DOHH2 (cell line): ENCODE measurements around the gene LENEP.

ENCODE experiments used
- H3F3A ChIP-seq: fragments of 200-600 bp; sonication (generic), shearing (Covaris generic); 2 replicates; pipeline ENCODE4 v1.6.0; 2016; ENCODE audit warnings: antibody characterized with exemption, mild to moderate bottlenecking; ENCODE audit not compliant: control insufficient read depth, insufficient read depth
- H3K27ac ChIP-seq: fragments of 200-600 bp; sonication (generic); 2 replicates; pipeline ENCODE4 v1.5.1; 2014; ENCODE audit warnings: low read depth, mild to moderate bottlenecking, low read length, moderate library complexity
- H3K27me3 ChIP-seq: fragments of 200-600 bp; sonication (generic); 2 replicates; pipeline ENCODE4 v1.6.1; 2014; ENCODE audit warnings: mild to moderate bottlenecking, low read length, mixed read lengths; ENCODE audit not compliant: control insufficient read depth
- H3K36me3 ChIP-seq: fragments of 200-600 bp; sonication (generic); 2 replicates; pipeline ENCODE4 v1.6.1; 2014; ENCODE audit warnings: mild to moderate bottlenecking, low read length, moderate library complexity, mixed read lengths; ENCODE audit not compliant: control insufficient read depth
- H3K4me1 ChIP-seq: fragments of 200-600 bp; sonication (generic); 2 replicates; pipeline ENCODE4 v1.6.1; 2014; ENCODE audit warnings: mild to moderate bottlenecking, low read length, mixed read lengths; ENCODE audit not compliant: control insufficient read depth
- H3K4me2 ChIP-seq: fragments of 200-600 bp; sonication (generic); 2 replicates; pipeline ENCODE4 v1.6.0; 2014; ENCODE audit warnings: mild to moderate bottlenecking, low read length, moderate library complexity
- H3K4me3 ChIP-seq: fragments of 200-600 bp; sonication (generic); 2 replicates; pipeline ENCODE4 v1.5.1; 2014; ENCODE audit warnings: mild to moderate bottlenecking, low read length, mixed read lengths
- H3K79me2 ChIP-seq: fragments of 200-600 bp; sonication (generic); 2 replicates; pipeline ENCODE4 v1.6.1; 2014; ENCODE audit warnings: mild to moderate bottlenecking, low read length, mixed read lengths; ENCODE audit not compliant: control insufficient read depth
- H3K9me2 ChIP-seq: fragments of 200-600 bp; sonication (generic); replicated peaks from 2 replicates; pipeline ENCODE4 v1.6.1; 2014; ENCODE audit warnings: mild to moderate bottlenecking, low read length, mixed read lengths; ENCODE audit not compliant: control insufficient read depth
- H3K9me3 ChIP-seq: fragments of 200-600 bp; sonication (generic); 2 replicates; pipeline ENCODE4 v1.6.1; 2014; ENCODE audit warnings: antibody characterized with exemption, low read length, mixed read lengths; ENCODE audit not compliant: control insufficient read depth, insufficient read depth
- H4K20me1 ChIP-seq: fragments of 200-600 bp; sonication (generic); 2 replicates; pipeline ENCODE4 v1.6.0; 2014; ENCODE audit warnings: low read depth, mild to moderate bottlenecking, antibody characterized with exemption, low read length, moderate library complexity; ENCODE audit not compliant: control insufficient read depth, insufficient read depth
- CTCF ChIP-seq: fragments of 200-600 bp; sonication (generic); IDR thresholded peaks from one replicate; pipeline ENCODE4 v1.5.1; 2014; ENCODE audit warnings: antibody characterized with exemption, mild to moderate bottlenecking, low read depth, low read length; ENCODE audit not compliant: poor library complexity, severe bottlenecking
- EZH2phosphoT487 ChIP-seq: fragments of 200-600 bp; sonication (generic); IDR thresholded peaks from 2 replicates; pipeline ENCODE4 v1.6.1; 2017; ENCODE audit warnings: borderline replicate concordance, mild to moderate bottlenecking, antibody characterized with exemption, low read length, moderate library complexity, mixed read lengths

Gene LENEP

GRCh38 chr1:154954541-154954940 lies 38.8 kb upstream of the LENEP start:
- H3K4me1 ChIP-seq: peaks cover 61% of the 10 kb centered on the region
- H3K9me3 ChIP-seq: no peaks in the 10 kb centered on the region
- TF ChIP-seq CTCF: no peak
- TF ChIP-seq EZH2phosphoT487: no peak
- H3K4me3 ChIP-seq: peak overlapping the region; percentile 90
- peaks cover 39% of the 10 kb centered on the region for H3K79me2 ChIP-seq
- no peaks in the 10 kb centered on the region for H3K27me3 ChIP-seq
- H3K9me2 ChIP-seq: no peaks in the 10 kb centered on the region
- peaks cover 31% of the 10 kb centered on the region for H3K36me3 ChIP-seq
- no peaks in the 10 kb centered on the region for H4K20me1 ChIP-seq
- peak overlapping the region; percentile 93 for H3K27ac ChIP-seq
- H3K4me2 ChIP-seq: peak overlapping the region; percentile 81
- peaks cover 8% of the 10 kb centered on the region for H3F3A ChIP-seq

GRCh38 chr1:154955039-154955717 lies 38.2 kb upstream of the LENEP start:
- Histone ChIP-seq H3K36me3 (peaks cover 33% of the 10 kb centered on the region), H3K27me3 (no peaks in the 10 kb centered on the region), H3K4me3 (peak overlapping the region; percentile 90), H3K4me1 (peaks cover 62% of the 10 kb centered on the region), H3K9me3 (no peaks in the 10 kb centered on the region), H4K20me1 (no peaks in the 10 kb centered on the region), H3F3A (peaks cover 8% of the 10 kb centered on the region), H3K27ac (peak overlapping the region; percentile 93), H3K4me2 (peak overlapping the region; percentile 81), H3K9me2 (no peaks in the 10 kb centered on the region), H3K79me2 (peaks cover 45% of the 10 kb centered on the region)
- TF ChIP-seq EZH2phosphoT487 (no peak), CTCF (no peak)

- Histone ChIP-seq H3K4me1 (peaks cover 68% of the 10 kb centered on the region), H3F3A (peaks cover 8% of the 10 kb centered on the region), H3K4me2 (peak within 1 kb of the TSS; percentile 81), H3K36me3 (peaks cover 33% of the 10 kb centered on the region), H3K9me2 (no peaks in the 10 kb centered on the region), H3K9me3 (no peaks in the 10 kb centered on the region), H4K20me1 (no peaks in the 10 kb centered on the region), H3K27ac (peak within 1 kb of the TSS; percentile 93), H3K27me3 (no peaks in the 10 kb centered on the region), H3K4me3 (peak within 1 kb of the TSS; percentile 90), H3K79me2 (peaks cover 52% of the 10 kb centered on the region)
- TF ChIP-seq CTCF: peak; percentile 61
- TF ChIP-seq EZH2phosphoT487: no peak
Measured at GRCh38 chr1:154955718-154956543, 37.5 kb upstream of the LENEP start, which contains the start of gene PBXIP1. PBXIP1 (minus strand) TSS chr1:154956099; CDS start chr1:154953721, 2,378 bp downstream.
